HepG2 (cell line): Measurements from ENCODE around the gene HSPA1L. TPM values are rescaled to one million over a fixed set of nuclear protein-coding genes. Genes with fewer than 3 reads are reported as not detected.

Experiments
- ARID2 ChIP-seq: sonication (generic); formaldehyde crosslinking; IDR thresholded peaks from 2 replicates; pipeline ENCODE4 v1.8.1; 2022; ENCODE audit warnings: mild to moderate bottlenecking, missing genetic modification reagents, borderline replicate concordance
- BATF2 ChIP-seq: sonication (generic); formaldehyde crosslinking; IDR thresholded peaks from 2 replicates; pipeline ENCODE4 v1.8.0; 2022; ENCODE audit warnings: mild to moderate bottlenecking, missing genetic modification reagents, moderate library complexity
- CCDC6 ChIP-seq: sonication (generic); formaldehyde crosslinking; IDR thresholded peaks from 2 replicates; pipeline ENCODE4 v1.8.1; 2022; ENCODE audit warnings: mild to moderate bottlenecking, missing genetic modification reagents, moderate library complexity
- CREB3 ChIP-seq: sonication (generic); formaldehyde crosslinking; IDR thresholded peaks from 2 replicates; pipeline ENCODE4 v1.5.0; 2020; ENCODE audit warnings: missing genetic modification reagents
- E2F1 ChIP-seq: sonication (generic); formaldehyde crosslinking; IDR thresholded peaks from 2 replicates; pipeline ENCODE4 v1.5.0; 2020; ENCODE audit warnings: missing genetic modification reagents
- ELF3 ChIP-seq: IDR thresholded peaks from 2 replicates; pipeline ENCODE4 v1.6.1; 2016; ENCODE audit warnings: missing genetic modification reagents, missing compliant biosample characterization
- GFI1 ChIP-seq: sonication (generic); formaldehyde crosslinking; IDR thresholded peaks from 2 replicates; pipeline ENCODE4 v1.5.0; 2020; ENCODE audit warnings: missing genetic modification reagents, mild to moderate bottlenecking, borderline replicate concordance
- HNF4G ChIP-seq, 2 experiments: sonication (generic) in 1 of 2; formaldehyde crosslinking in 1 of 2; IDR thresholded peaks; 2 replicates each; pipeline versions ENCODE4 v1.4.0 to v1.6.1; 2011 to 2020; ENCODE audit warnings: borderline replicate concordance in 2 of 2, low read depth in 2 of 2, mild to moderate bottlenecking in 2 of 2, low read length in 1 of 2, missing genetic modification reagents in 1 of 2, moderate library complexity in 1 of 2
- ISL2 ChIP-seq: sonication (generic); formaldehyde crosslinking; IDR thresholded peaks from 2 replicates; pipeline ENCODE4 v1.5.0; 2020; ENCODE audit warnings: missing genetic modification reagents
- MXD3 ChIP-seq: IDR thresholded peaks from 2 replicates; pipeline ENCODE4 v1.6.1; 2016; ENCODE audit warnings: mild to moderate bottlenecking, missing biosample characterization, missing genetic modification reagents
- PRDM10 ChIP-seq: sonication (generic); formaldehyde crosslinking; IDR thresholded peaks from 2 replicates; pipeline ENCODE4 v1.4.0; 2020; ENCODE audit warnings: low read depth, missing genetic modification reagents
- RBFOX2 ChIP-seq: fragments of 200-400 bp; formaldehyde crosslinking; IDR thresholded peaks from 2 replicates; pipeline ENCODE4 v1.6.1; 2017; ENCODE audit warnings: low read depth, mild to moderate bottlenecking, low read length
- ZFP41 ChIP-seq: sonication (generic); formaldehyde crosslinking; IDR thresholded peaks from 2 replicates; pipeline ENCODE4 v1.4.0; 2020; ENCODE audit warnings: mild to moderate bottlenecking, missing genetic modification reagents, borderline replicate concordance
- ZHX1 ChIP-seq: sonication (generic); formaldehyde crosslinking; IDR thresholded peaks from 2 replicates; pipeline ENCODE4 v1.8.1; 2022; ENCODE audit warnings: low read depth, mild to moderate bottlenecking, missing genetic modification reagents
- ZMYM2 ChIP-seq: sonication (generic); formaldehyde crosslinking; IDR thresholded peaks from 2 replicates; pipeline ENCODE4 v1.8.0; 2022; ENCODE audit warnings: mild to moderate bottlenecking, missing genetic modification reagents
- ZNF432 ChIP-seq: sonication (generic); formaldehyde crosslinking; IDR thresholded peaks from 2 replicates; pipeline ENCODE4 v1.5.0; 2020; ENCODE audit warnings: missing genetic modification reagents, mild to moderate bottlenecking, borderline replicate concordance
- ZNF678 ChIP-seq: sonication (generic); formaldehyde crosslinking; IDR thresholded peaks from 2 replicates; pipeline ENCODE4 v1.4.0; 2020; ENCODE audit warnings: mild to moderate bottlenecking, missing genetic modification reagents
- polyA plus RNA-seq, 8 experiments: library from polyadenylated mRNA; depleted of rRNA in 3 of 8; stranded (reverse) in 7 of 8; unstranded in 1 of 8; fragments of >200 nt; fragmentation: Illumina TruSeq in 4 of 8; extraction: Trizol in 4 of 8; gene quantifications; 2 replicates each; pipeline versions ENCODE4 v1.2.1 to v1.2.3, GENCODE V29; 2011 to 2016; ENCODE audit warnings: low read depth in 4 of 8, missing spikeins in 1 of 8, mixed read lengths in 1 of 8; ENCODE audit not compliant: insufficient read depth in 1 of 8
- total RNA-seq, 5 experiments: library from RNA; depleted of rRNA; stranded (reverse); fragments of >200 nt; fragmentation: Illumina TruSeq; extraction: Trizol; gene quantifications; 2 replicates each; pipeline ENCODE4 v1.2.3, GENCODE V29; 2016; ENCODE audit warnings: low read depth in 1 of 5

Gene HSPA1L
- total and polyA plus RNA-seq, 2 of the 13 experiments (the other 11 are each of a cell fraction or from before 2014, with no cell fraction given) = 0.55 to 1.0 TPM

GRCh38 chr6:31827286-31828079 is 12.4 kb upstream of the HSPA1L start, which contains the start of gene HSPA1B (continued):
- 0 out of 2 replicates have a peak, but pooled peaks have one; percentile 56 for TF ChIP-seq ZNF678
- no peak for TF ChIP-seq CREB3 (CRISPR knock-in tag)
- TF ChIP-seq ARID2 = no peak
- peak; percentile 92 for TF ChIP-seq MXD3 (CRISPR knock-in tag)
- TF ChIP-seq ELF3 (CRISPR knock-in tag) = peak; percentile 57
- TF ChIP-seq ZHX1 (CRISPR knock-in tag) = 0 out of 2 replicates have a peak, but pooled peaks have one; percentile 65
- peak; percentile 73 for TF ChIP-seq E2F1 (CRISPR knock-in tag)
- peak; percentile 13; the same call in 1 of the 2 replicates for TF ChIP-seq ISL2 (CRISPR knock-in tag)
- peak; percentile 78; the same call in 1 of the 2 replicates for TF ChIP-seq CCDC6 (CRISPR knock-in tag)
- peak; percentile 84 for TF ChIP-seq GFI1 (CRISPR knock-in tag)
- peak; percentile 51; the same call in 1 of the 2 replicates for TF ChIP-seq HNF4G (IDR thresholded peaks at IDR 0.05; ENCODE audit: borderline replicate concordance, low read depth, low read length)
- peak; percentile 53 for TF ChIP-seq HNF4G (CRISPR knock-in tag; IDR thresholded peaks at IDR 0.05; ENCODE audit: borderline replicate concordance, low read depth)
- TF ChIP-seq ZMYM2 (CRISPR knock-in tag) = no peak
- peak; percentile 94 for TF ChIP-seq RBFOX2
- no peak for TF ChIP-seq BATF2 (CRISPR knock-in tag)
- TF ChIP-seq ZNF432 = no peak
- TF ChIP-seq PRDM10 (CRISPR knock-in tag) = no peak
- no peak for TF ChIP-seq ZFP41 (CRISPR knock-in tag)
